ENCODE results near the gene SAMD4A.

- TF ChIP-seq, protein P1, sequence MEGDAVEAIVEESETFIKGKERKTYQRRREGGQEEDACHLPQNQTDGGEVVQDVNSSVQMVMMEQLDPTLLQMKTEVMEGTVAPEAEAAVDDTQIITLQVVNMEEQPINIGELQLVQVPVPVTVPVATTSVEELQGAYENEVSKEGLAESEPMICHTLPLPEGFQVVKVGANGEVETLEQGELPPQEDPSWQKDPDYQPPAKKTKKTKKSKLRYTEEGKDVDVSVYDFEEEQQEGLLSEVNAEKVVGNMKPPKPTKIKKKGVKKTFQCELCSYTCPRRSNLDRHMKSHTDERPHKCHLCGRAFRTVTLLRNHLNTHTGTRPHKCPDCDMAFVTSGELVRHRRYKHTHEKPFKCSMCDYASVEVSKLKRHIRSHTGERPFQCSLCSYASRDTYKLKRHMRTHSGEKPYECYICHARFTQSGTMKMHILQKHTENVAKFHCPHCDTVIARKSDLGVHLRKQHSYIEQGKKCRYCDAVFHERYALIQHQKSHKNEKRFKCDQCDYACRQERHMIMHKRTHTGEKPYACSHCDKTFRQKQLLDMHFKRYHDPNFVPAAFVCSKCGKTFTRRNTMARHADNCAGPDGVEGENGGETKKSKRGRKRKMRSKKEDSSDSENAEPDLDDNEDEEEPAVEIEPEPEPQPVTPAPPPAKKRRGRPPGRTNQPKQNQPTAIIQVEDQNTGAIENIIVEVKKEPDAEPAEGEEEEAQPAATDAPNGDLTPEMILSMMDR (conservative IDR thresholded peaks at IDR 0.05): no peak
- no peak for TF ChIP-seq EZH2 (IDR thresholded peaks at IDR 0.05; ENCODE audit: low read depth)
Measured at GRCh38 chr14:54758041-54758440, 191.1 kb downstream of the SAMD4A start.

All from PC-9 (cell line).